Caco-2 (cell line): Measurements from ENCODE around the gene ABCD1. TPM values are rescaled to one million over a fixed set of nuclear protein-coding genes. Genes with fewer than 3 reads are reported as not detected.

Experiments
- BruUV-seq: library from RNA; stranded (reverse); fragments of 400-500 nt; replicated peaks from 2 replicates; lab custom pipeline; 2021; lab: Mats Ljungman, UMichigan
- CTCF ChIA-PET: fragments of 300-600 bp; sonication (Branson Sonifier 250); formaldehyde crosslinking; loops from one replicate; lab custom pipeline; 2022; ENCODE audit warnings: antibody characterized with exemption; lab: Charles Lee
- POLR2A ChIA-PET: fragments of 300-600 bp; sonication (Branson Sonifier 250); formaldehyde crosslinking; loops from one replicate; lab custom pipeline; 2022; ENCODE audit warnings: antibody characterized with exemption; lab: Charles Lee
- DNase-seq, 2 experiments: peaks; one replicate each; pipeline versions ENCODE4 v3.0.0 to v3.0.0-alpha.2; 2020 to 2022
- H3K27me3 ChIP-seq: replicated peaks from 2 replicates; pipeline ENCODE4 v1.6.0; 2011; ENCODE audit warnings: low read length; ENCODE audit not compliant: control insufficient read depth, insufficient read depth
- H3K36me3 ChIP-seq: 2 replicates; pipeline ENCODE4 v1.5.1; 2011; ENCODE audit warnings: low read length; ENCODE audit not compliant: control insufficient read depth, insufficient read depth
- H3K4me1 ChIP-seq: fragments of 250-450 bp; sonication (Bioruptor Pico); 2 replicates; pipeline ENCODE4 v1.5.1; 2020; ENCODE audit warnings: mild to moderate bottlenecking
- H3K4me3 ChIP-seq: 2 replicates; pipeline ENCODE4 v1.5.1; 2011; ENCODE audit warnings: low read depth, mild to moderate bottlenecking, control low read depth, low read length
- H3K9me3 ChIP-seq: fragments of 250-450 bp; sonication (Bioruptor Pico); 2 replicates; pipeline ENCODE4 v1.5.1; 2020; ENCODE audit warnings: mild to moderate bottlenecking, moderate library complexity
- H3K27ac Mint-ChIP-seq: one replicate; pipeline ENCODE4 v1.8.0; 2022; ENCODE audit warnings: mixed read lengths; ENCODE audit not compliant: unreplicated experiment
- H3K27me3 Mint-ChIP-seq: one replicate; pipeline ENCODE4 v1.8.0; 2022; ENCODE audit warnings: mixed read lengths; ENCODE audit not compliant: insufficient read depth, unreplicated experiment
- H3K36me3 Mint-ChIP-seq: one replicate; pipeline ENCODE4 v1.8.0; 2022; ENCODE audit warnings: mild to moderate bottlenecking, mixed read lengths; ENCODE audit not compliant: insufficient read depth, unreplicated experiment
- H3K4me1 Mint-ChIP-seq: one replicate; pipeline ENCODE4 v1.8.0; 2022; ENCODE audit warnings: low read depth, mixed read lengths; ENCODE audit not compliant: unreplicated experiment
- H3K4me3 Mint-ChIP-seq: one replicate; pipeline ENCODE4 v1.8.0; 2022; ENCODE audit warnings: mild to moderate bottlenecking, moderate library complexity, mixed read lengths; ENCODE audit not compliant: unreplicated experiment
- H3K9me3 Mint-ChIP-seq: one replicate; pipeline ENCODE4 v1.8.0; 2022; ENCODE audit warnings: mixed read lengths; ENCODE audit not compliant: unreplicated experiment
- CTCF ChIP-seq, 2 experiments: fragments of 200-600 bp in 1 of 2; IDR thresholded peaks; 1 replicate in 1 of 2; 2 replicates in 1 of 2; pipeline versions ENCODE4 v1.5.1 to v1.8.0; 2011 to 2022; ENCODE audit warnings: antibody characterized with exemption in 1 of 2, control low read depth in 1 of 2, inconsistent platforms in 1 of 2, low read depth in 1 of 2, low read length in 1 of 2, mild to moderate bottlenecking in 1 of 2, moderate library complexity in 1 of 2; ENCODE audit not compliant: insufficient read depth in 1 of 2, severe bottlenecking in 1 of 2, unreplicated experiment in 1 of 2
- intact Hi-C: fragments of 100-400 bp; cut with micrococcal nuclease; formaldehyde crosslinking; loops from one replicate; pipeline ENCODE4 v1.10.0; 2022; ENCODE audit not compliant: unreplicated experiment
- total RNA-seq: library from RNA; stranded (reverse); gene quantifications from 2 replicates; pipeline ENCODE4 v1.2.3, GENCODE V29; 2022

Gene ABCD1
- total RNA-seq, 1 experiment from 2014 or later = 4.3 TPM

DNA sequence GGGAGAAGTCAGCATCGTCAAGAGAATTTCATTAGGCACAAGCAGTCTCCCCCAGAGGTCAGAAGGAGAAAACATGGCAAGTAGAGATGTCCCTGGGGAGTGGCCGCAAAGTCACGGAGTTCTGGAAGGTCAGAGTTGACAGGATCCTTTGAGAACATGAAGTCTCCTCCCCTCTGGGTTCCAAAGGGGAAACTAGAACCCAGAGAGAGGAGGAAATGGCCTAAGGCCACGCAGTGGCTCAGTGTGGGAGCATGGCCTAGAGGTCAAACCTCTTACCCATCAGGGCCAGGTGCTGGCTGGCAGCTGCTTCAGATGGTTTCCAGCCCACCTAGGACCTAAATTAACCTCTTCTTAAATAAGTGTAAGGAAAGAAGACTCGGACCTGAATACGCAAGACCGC is 68.6 kb downstream of the ABCD1 start:
- no peaks in the 10 kb centered on the region for H3K27me3 Mint-ChIP-seq
- H3K9me3 Mint-ChIP-seq = no peaks in the 10 kb centered on the region
- H3K36me3 Mint-ChIP-seq = peaks cover 11% of the 10 kb centered on the region
- no peaks in the 10 kb centered on the region for H3K9me3 ChIP-seq
- TF ChIP-seq CTCF (IDR thresholded peaks at IDR 0.05; ENCODE audit: insufficient read depth in 1 of 2, low read depth in 1 of 2, low read length in 1 of 2, severe bottlenecking in 1 of 2, unreplicated experiment in 1 of 2) = no peak
- ChIA-PET POLR2A (interaction anchor here (0.6 kb wide), 1 partner anchor 117 kb away, joined by 3 read pairs; no protein-coding TSS in a partner anchor), CTCF (interaction anchor here (1.4 kb wide), 1 partner anchor 154 kb away, joined by 4 read pairs; no protein-coding TSS in a partner anchor)
- H3K36me3 ChIP-seq = no peaks in the 10 kb centered on the region
- H3K4me1 ChIP-seq = 0 out of 2 replicates have a peak, but pooled peaks cover 4% of the 10 kb centered on the region
- H3K27ac Mint-ChIP-seq = peak overlapping the region; percentile 89
- no peaks in the 10 kb centered on the region for H3K4me1 Mint-ChIP-seq
- no TSS peak for BruUV-seq
- peak overlapping the region; percentile 52 for H3K4me3 ChIP-seq
- DNase-seq = no peak
- H3K4me3 Mint-ChIP-seq = peak overlapping the region; percentile 90
- H3K27me3 ChIP-seq = no peaks in the 10 kb centered on the region
- intact Hi-C loops = loop anchor here (5.0 to 10.0 kb wide), 3 partner anchors 71 to 579 kb away; partner anchors contain the start of genes ABCD1, ARHGAP4, BCAP31 and FLNA

Other genes starting within 250 kb of the ABCD1 start
- 9.0 and 9.9 TPM in 2 replicates for gene BGN, start 229.9 kb upstream of the ABCD1 start, total RNA-seq
- not detected in 2 replicates for gene ATP2B3, start 207.2 kb upstream of the ABCD1 start, total RNA-seq
- gene CCNQ, start 125.7 kb upstream of the ABCD1 start, total RNA-seq = 23.8 and 26.3 TPM in 2 replicates
- 9.0 and 12.0 TPM in 2 replicates for gene DUSP9, start 77.7 kb upstream of the ABCD1 start, total RNA-seq
- not detected in 2 replicates for gene PNCK, start 51.0 kb upstream of the ABCD1 start, total RNA-seq
- 8.8 and 11.2 TPM in 2 replicates for gene SLC6A8, start 36.9 kb upstream of the ABCD1 start, total RNA-seq
- gene BCAP31, start 469 bp upstream of the ABCD1 start, total RNA-seq = 232 and 234 TPM in 2 replicates
- 0.16 TPM in 1 of 2 replicates, not detected in the other for gene PLXNB3, start 39.4 kb downstream of the ABCD1 start, total RNA-seq
- not detected in 2 replicates for gene SRPK3, start 56.2 kb downstream of the ABCD1 start, total RNA-seq
- 53.3 and 54.0 TPM in 2 replicates for gene IDH3G, start 69.5 kb downstream of the ABCD1 start, total RNA-seq
- 353 and 373 TPM in 2 replicates for gene SSR4, start 69.8 kb downstream of the ABCD1 start, total RNA-seq
- 1.3 and 1.8 TPM in 2 replicates for gene PDZD4, start 105.7 kb downstream of the ABCD1 start, total RNA-seq
- 12.7 and 12.8 TPM in 2 replicates for gene L1CAM, start 161.3 kb downstream of the ABCD1 start, total RNA-seq
- gene AVPR2, start 179.8 kb downstream of the ABCD1 start, total RNA-seq = not detected in 2 replicates
- 13.0 and 15.7 TPM in 2 replicates for gene ARHGAP4, start 201.4 kb downstream of the ABCD1 start, total RNA-seq
- 91.3 and 93.8 TPM in 2 replicates for gene NAA10, start 210.2 kb downstream of the ABCD1 start, total RNA-seq
- 0.75 and 1.2 TPM in 2 replicates for gene RENBP, start 219.8 kb downstream of the ABCD1 start, total RNA-seq
- 93.7 and 95.6 TPM in 2 replicates for gene HCFC1, start 247.0 kb downstream of the ABCD1 start, total RNA-seq
- gene TMEM187, start 247.9 kb downstream of the ABCD1 start, total RNA-seq = 4.9 and 6.6 TPM in 2 replicates